ENCODE measurements around the gene ACAN.

DNA sequence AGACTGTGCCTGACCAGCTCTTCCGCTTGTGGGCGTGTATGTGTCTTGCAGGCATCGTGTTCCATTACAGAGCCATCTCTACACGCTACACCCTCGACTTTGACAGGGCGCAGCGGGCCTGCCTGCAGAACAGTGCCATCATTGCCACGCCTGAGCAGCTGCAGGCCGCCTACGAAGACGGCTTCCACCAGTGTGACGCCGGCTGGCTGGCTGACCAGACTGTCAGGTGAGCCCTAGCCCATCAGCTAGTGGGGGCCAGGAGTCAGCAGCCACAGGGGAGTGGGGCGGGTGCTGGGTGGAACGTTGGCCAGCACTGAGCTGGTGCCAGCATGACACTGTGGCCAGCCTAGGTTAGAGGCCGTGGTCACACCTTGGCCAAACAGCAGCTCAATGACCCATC lies 36.7 kb downstream of the ACAN start:
- TF ChIP-seq CTCF (IDR thresholded peaks at IDR 0.05) (no peak), RCOR1 (IDR thresholded peaks at IDR 0.05; ENCODE audit: low read length) (no peak), TAF1 (IDR thresholded peaks at IDR 0.05; ENCODE audit: borderline replicate concordance, low read depth, low read length) (no peak), ZBTB33 (IDR thresholded peaks at IDR 0.05; ENCODE audit: borderline replicate concordance, low read depth) (no peak), MXI1 (IDR thresholded peaks at IDR 0.05; ENCODE audit: low read depth, low read length) (no peak), EP300 (IDR thresholded peaks at IDR 0.05; ENCODE audit: borderline replicate concordance in 1 of 2, low read depth in 1 of 2, low read length in 1 of 2) (no peak), POLR2AphosphoS5 (IDR thresholded peaks at IDR 0.05; ENCODE audit: low read depth, low read length) (no peak), NFIC (IDR thresholded peaks at IDR 0.05; ENCODE audit: borderline replicate concordance) (no peak)
- TF ChIP-seq, protein P1, sequence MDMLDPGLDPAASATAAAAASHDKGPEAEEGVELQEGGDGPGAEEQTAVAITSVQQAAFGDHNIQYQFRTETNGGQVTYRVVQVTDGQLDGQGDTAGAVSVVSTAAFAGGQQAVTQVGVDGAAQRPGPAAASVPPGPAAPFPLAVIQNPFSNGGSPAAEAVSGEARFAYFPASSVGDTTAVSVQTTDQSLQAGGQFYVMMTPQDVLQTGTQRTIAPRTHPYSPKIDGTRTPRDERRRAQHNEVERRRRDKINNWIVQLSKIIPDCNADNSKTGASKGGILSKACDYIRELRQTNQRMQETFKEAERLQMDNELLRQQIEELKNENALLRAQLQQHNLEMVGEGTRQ (IDR thresholded peaks at IDR 0.05; ENCODE audit: borderline replicate concordance, low read depth, low read length) = no peak
- TF ChIP-seq, protein P2, sequence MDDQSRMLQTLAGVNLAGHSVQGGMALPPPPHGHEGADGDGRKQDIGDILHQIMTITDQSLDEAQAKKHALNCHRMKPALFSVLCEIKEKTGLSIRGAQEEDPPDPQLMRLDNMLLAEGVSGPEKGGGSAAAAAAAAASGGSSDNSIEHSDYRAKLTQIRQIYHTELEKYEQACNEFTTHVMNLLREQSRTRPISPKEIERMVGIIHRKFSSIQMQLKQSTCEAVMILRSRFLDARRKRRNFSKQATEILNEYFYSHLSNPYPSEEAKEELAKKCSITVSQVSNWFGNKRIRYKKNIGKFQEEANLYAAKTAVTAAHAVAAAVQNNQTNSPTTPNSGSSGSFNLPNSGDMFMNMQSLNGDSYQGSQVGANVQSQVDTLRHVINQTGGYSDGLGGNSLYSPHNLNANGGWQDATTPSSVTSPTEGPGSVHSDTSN (IDR thresholded peaks at IDR 0.05) = no peak
- TF ChIP-seq, protein P3, sequence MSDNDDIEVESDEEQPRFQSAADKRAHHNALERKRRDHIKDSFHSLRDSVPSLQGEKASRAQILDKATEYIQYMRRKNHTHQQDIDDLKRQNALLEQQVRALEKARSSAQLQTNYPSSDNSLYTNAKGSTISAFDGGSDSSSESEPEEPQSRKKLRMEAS (IDR thresholded peaks at IDR 0.05; ENCODE audit: low read depth) = no peak

All from SK-N-SH (cell line).